MCF 10A (cell line): ENCODE measurements around the gene TOB2. TPM values are rescaled to one million over a fixed set of nuclear protein-coding genes. Genes with fewer than 3 reads are reported as not detected.

Experiments used
- BruUV-seq: library from RNA; stranded (reverse); fragments of 400-500 nt; replicated peaks from 2 replicates; lab custom pipeline; 2021; lab: Mats Ljungman, UMichigan
- CTCF ChIA-PET: fragments of 300-600 bp; sonication (Branson Sonifier 250); formaldehyde crosslinking; extraction: SDS; loops from one replicate; lab custom pipeline; 2021; ENCODE audit warnings: antibody characterized with exemption, inconsistent platforms; lab: Yijun Ruan, JAX
- POLR2A ChIA-PET: fragments of 300-600, 350-650 bp; sonication (Branson Sonifier 250); formaldehyde crosslinking; extraction: SDS; loops from one replicate; lab custom pipeline; 2020; ENCODE audit warnings: antibody characterized with exemption, inconsistent platforms; lab: Yijun Ruan, JAX
- DNase-seq: peaks from one replicate; pipeline ENCODE4 v3.0.0-alpha.2; 2018; ENCODE audit not compliant: unreplicated experiment
- H3K27ac Mint-ChIP-seq: one replicate; pipeline ENCODE4 v1.8.0; 2022; ENCODE audit warnings: mild to moderate bottlenecking, low read depth, mixed read lengths; ENCODE audit not compliant: unreplicated experiment
- H3K27me3 Mint-ChIP-seq: one replicate; pipeline ENCODE4 v1.8.0; 2022; ENCODE audit warnings: mixed read lengths; ENCODE audit not compliant: insufficient read depth, unreplicated experiment
- H3K36me3 Mint-ChIP-seq: one replicate; pipeline ENCODE4 v1.8.0; 2022; ENCODE audit warnings: mild to moderate bottlenecking, moderate library complexity, mixed read lengths; ENCODE audit not compliant: insufficient read depth, unreplicated experiment
- H3K4me1 Mint-ChIP-seq: one replicate; pipeline ENCODE4 v1.8.0; 2022; ENCODE audit warnings: mixed read lengths; ENCODE audit not compliant: insufficient read depth, unreplicated experiment
- H3K4me3 Mint-ChIP-seq: one replicate; pipeline ENCODE4 v1.8.0; 2022; ENCODE audit warnings: mild to moderate bottlenecking, moderate library complexity, mixed read lengths; ENCODE audit not compliant: unreplicated experiment
- H3K9me3 Mint-ChIP-seq: one replicate; pipeline ENCODE4 v1.8.0; 2022; ENCODE audit warnings: mixed read lengths; ENCODE audit not compliant: unreplicated experiment
- intact Hi-C: fragments of 100-400 bp; cut with micrococcal nuclease; formaldehyde crosslinking; loops from 2 replicates; pipeline ENCODE4 v1.14.1; 2022
- total RNA-seq: library from RNA; stranded (reverse); gene quantifications from 2 replicates; pipeline ENCODE4 v1.2.3, GENCODE V29; 2022
- TF ChIP-seq, protein P1 (sequence below): fragments of 200-600 bp; IDR thresholded peaks from one replicate; pipeline ENCODE4 v1.8.0; 2022; ENCODE audit warnings: antibody characterized with exemption, mild to moderate bottlenecking; ENCODE audit not compliant: unreplicated experiment

The TOB2 gene
- total RNA-seq, 1 experiment from 2014 or later, result 25.4 TPM

- peak overlapping the region; percentile 96 for H3K4me3 Mint-ChIP-seq
- POLR2A ChIA-PET, result interaction anchor here (0.6 to 9.4 kb wide), 32 partner anchors 9 to 1333 kb away, joined by 3 to 302 read pairs (median 4); partner anchors contain the start of genes ACO2, DESI1, PHF5A and PMM1
- TF ChIP-seq, protein P1, sequence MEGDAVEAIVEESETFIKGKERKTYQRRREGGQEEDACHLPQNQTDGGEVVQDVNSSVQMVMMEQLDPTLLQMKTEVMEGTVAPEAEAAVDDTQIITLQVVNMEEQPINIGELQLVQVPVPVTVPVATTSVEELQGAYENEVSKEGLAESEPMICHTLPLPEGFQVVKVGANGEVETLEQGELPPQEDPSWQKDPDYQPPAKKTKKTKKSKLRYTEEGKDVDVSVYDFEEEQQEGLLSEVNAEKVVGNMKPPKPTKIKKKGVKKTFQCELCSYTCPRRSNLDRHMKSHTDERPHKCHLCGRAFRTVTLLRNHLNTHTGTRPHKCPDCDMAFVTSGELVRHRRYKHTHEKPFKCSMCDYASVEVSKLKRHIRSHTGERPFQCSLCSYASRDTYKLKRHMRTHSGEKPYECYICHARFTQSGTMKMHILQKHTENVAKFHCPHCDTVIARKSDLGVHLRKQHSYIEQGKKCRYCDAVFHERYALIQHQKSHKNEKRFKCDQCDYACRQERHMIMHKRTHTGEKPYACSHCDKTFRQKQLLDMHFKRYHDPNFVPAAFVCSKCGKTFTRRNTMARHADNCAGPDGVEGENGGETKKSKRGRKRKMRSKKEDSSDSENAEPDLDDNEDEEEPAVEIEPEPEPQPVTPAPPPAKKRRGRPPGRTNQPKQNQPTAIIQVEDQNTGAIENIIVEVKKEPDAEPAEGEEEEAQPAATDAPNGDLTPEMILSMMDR, result no peak
- peak overlapping the region; percentile 97 for H3K27ac Mint-ChIP-seq
- H3K36me3 Mint-ChIP-seq, result peaks cover 52% of the 10 kb centered on the region
- no peaks in the 10 kb centered on the region for H3K27me3 Mint-ChIP-seq
- H3K9me3 Mint-ChIP-seq, result no peaks in the 10 kb centered on the region
- intact Hi-C loops, result no loop called here
- BruUV-seq, result no TSS peak
- CTCF ChIA-PET, result interaction anchor here (0.6 to 1.7 kb wide), 7 partner anchors 44 to 352 kb away, joined by 3 to 9 read pairs (median 4); no protein-coding TSS in a partner anchor
- peak; percentile 26 for DNase-seq
- peaks cover 11% of the 10 kb centered on the region for H3K4me1 Mint-ChIP-seq
Observed at GRCh38 chr22:41446057-41446501, 522 bp downstream of the TOB2 start.

GRCh38 chr22:41445129-41446056 lies 1.2 kb downstream of the TOB2 start:
- CTCF ChIA-PET, result interaction anchor here (0.6 to 1.7 kb wide), 8 partner anchors 44 to 351 kb away, joined by 3 to 9 read pairs (median 4); no protein-coding TSS in a partner anchor

GRCh38 chr22:41444360-41445128 lies 2.1 kb downstream of the TOB2 start:
- CTCF ChIA-PET, result interaction anchor here (0.6 to 1.2 kb wide), 3 partner anchors 64 to 263 kb away, joined by 3 read pairs; no protein-coding TSS in a partner anchor
- Mint-ChIP-seq H3K4me1 (peaks cover 11% of the 10 kb centered on the region), H3K27me3 (no peaks in the 10 kb centered on the region), H3K9me3 (no peaks in the 10 kb centered on the region), H3K27ac (peak overlapping the region; percentile 97), H3K36me3 (peaks cover 53% of the 10 kb centered on the region), H3K4me3 (peak overlapping the region; percentile 96)
- TF ChIP-seq, protein P1, result no peak
- POLR2A ChIA-PET, result interaction anchor here (0.7 to 9.4 kb wide), 19 partner anchors 16 to 587 kb away, joined by 3 to 302 read pairs (median 4); partner anchors contain the start of genes ACO2, PHF5A, RANGAP1 and TEF
- BruUV-seq, result no TSS peak
- intact Hi-C loops, result no loop called here
- DNase-seq, result peak; percentile 95

More at GRCh38 chr22:41445129-41446056, 1.2 kb downstream of the TOB2 start:
- Mint-ChIP-seq H3K27me3 (no peaks in the 10 kb centered on the region), H3K36me3 (peaks cover 48% of the 10 kb centered on the region), H3K4me1 (peaks cover 11% of the 10 kb centered on the region), H3K4me3 (peak overlapping the region; percentile 96), H3K9me3 (no peaks in the 10 kb centered on the region), H3K27ac (peak overlapping the region; percentile 97)
- DNase-seq, result peak; percentile 47
- TF ChIP-seq, protein P1, result no peak
- POLR2A ChIA-PET, result interaction anchor here (0.7 to 9.4 kb wide), 19 partner anchors 9 to 588 kb away, joined by 3 to 302 read pairs (median 5); partner anchors contain the start of genes ACO2, PHF5A, RANGAP1 and TEF
- TSS peak; percentile 40 for BruUV-seq
- intact Hi-C loops, result no loop called here
